GM18508 (cell line): ENCODE data around the gene PAQR7.

Source experiments
- ATAC-seq: cut with Tn5 transposase; IDR thresholded peaks from one replicate; pipeline ENCODE4 v1.9.1; 2021; ENCODE audit warnings: moderate number of reproducible peaks; ENCODE audit not compliant: insufficient read depth, unreplicated experiment

Gene PAQR7, protein sequence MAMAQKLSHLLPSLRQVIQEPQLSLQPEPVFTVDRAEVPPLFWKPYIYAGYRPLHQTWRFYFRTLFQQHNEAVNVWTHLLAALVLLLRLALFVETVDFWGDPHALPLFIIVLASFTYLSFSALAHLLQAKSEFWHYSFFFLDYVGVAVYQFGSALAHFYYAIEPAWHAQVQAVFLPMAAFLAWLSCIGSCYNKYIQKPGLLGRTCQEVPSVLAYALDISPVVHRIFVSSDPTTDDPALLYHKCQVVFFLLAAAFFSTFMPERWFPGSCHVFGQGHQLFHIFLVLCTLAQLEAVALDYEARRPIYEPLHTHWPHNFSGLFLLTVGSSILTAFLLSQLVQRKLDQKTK

DNA sequence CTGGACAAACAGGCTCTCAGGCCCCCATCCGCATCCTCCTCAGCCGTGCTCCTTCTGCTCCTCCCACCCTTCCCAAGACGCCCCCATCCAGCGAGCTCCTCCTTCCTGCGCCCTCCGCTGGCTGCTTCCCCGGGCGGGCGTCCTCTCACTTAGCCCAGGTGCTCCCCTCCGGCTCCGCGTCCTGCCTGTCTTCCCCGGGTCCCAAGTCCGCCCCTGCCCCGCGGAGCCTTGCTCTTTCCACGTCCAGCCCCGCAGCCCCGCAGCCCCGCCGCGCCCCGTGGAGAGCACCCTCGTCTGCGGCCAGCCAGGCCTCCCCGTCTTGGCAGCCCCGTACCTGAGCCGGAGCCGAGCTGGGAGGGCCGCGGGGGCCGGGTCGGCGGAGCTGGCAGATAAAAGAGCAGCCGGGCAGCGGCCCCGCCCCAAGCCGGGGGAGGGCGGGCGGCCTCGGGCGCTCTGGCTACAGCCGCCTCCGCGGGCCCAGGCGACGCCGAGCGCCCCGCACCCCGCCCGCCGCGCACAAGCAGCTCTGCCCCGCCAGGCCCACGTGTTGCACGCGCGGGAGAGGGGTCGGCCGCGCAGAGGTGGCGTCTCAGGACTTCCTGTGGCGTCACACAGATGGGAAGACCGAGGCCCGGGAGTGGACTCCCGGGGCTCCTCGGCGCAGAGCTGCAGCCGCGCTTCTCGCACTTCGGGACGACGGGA, at the start of gene PAQR7:
PAQR7 (minus strand) TSS at position 555 of the 702 bp plus-strand sequence. CDS start 11,869 bp downstream, outside the sequence.
- ATAC-seq, result no peak

GRCh38 chr1:25924454-25924853, 48.9 kb upstream of the PAQR7 start:
- ATAC-seq, result no peak

DNA sequence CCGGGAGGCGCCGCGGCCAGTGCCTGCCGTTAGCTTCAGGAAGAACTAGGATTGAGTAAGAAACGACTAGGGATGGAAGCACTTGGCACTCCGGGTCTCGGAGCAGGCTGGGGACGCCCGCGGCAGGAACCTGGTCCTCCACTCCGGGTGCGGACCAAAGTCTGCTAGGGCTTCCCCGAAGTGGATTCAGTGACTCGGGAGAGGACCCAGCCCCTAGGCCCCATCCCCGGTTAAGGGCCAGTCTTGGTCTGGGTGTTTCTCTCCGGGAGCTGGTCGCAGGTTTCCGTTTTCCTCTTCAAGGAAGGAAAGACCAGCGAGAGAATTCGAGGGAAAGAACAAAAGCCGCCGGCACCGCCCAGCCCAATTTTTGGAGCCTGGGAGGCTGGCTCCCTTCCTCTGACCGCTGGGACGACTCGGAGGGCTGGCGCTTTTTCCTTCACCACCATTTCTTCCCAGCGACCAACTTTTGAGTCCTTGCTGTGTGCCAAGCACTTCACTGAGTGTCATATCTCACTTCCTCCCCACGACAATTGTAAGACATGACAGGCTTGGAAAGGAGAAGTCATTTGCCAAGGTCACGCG, 47.6 kb upstream of the PAQR7 start:
- ATAC-seq, result no peak

GRCh38 chr1:25922056-25922970, 46.8 kb upstream of the PAQR7 start:
- ATAC-seq, result no peak

DNA sequence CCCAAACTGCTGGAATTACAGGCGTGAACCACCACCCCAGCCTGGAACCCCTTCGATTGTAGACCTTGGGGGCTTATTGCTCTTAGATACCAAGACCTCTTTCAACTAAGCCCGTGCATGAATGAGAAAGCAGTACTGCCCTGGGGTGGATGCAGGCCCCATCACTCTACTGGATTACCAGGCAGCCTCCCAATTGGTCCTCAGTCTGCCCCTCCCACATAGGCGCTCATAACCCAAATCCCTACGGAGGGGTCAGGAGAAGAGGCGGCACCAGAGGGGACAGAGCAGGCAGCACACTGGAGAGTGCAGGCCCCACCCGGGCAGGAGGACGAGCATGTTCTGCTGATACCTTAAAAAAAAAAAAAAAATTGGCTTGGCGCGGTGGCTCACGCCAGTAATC, 43.1 kb upstream of the PAQR7 start:
- ATAC-seq, result no peak

GRCh38 chr1:25917996-25918395, 42.5 kb upstream of the PAQR7 start:
- no peak for ATAC-seq

GRCh38 chr1:25916460-25916859, 41.0 kb upstream of the PAQR7 start:
- ATAC-seq, result no peak

DNA sequence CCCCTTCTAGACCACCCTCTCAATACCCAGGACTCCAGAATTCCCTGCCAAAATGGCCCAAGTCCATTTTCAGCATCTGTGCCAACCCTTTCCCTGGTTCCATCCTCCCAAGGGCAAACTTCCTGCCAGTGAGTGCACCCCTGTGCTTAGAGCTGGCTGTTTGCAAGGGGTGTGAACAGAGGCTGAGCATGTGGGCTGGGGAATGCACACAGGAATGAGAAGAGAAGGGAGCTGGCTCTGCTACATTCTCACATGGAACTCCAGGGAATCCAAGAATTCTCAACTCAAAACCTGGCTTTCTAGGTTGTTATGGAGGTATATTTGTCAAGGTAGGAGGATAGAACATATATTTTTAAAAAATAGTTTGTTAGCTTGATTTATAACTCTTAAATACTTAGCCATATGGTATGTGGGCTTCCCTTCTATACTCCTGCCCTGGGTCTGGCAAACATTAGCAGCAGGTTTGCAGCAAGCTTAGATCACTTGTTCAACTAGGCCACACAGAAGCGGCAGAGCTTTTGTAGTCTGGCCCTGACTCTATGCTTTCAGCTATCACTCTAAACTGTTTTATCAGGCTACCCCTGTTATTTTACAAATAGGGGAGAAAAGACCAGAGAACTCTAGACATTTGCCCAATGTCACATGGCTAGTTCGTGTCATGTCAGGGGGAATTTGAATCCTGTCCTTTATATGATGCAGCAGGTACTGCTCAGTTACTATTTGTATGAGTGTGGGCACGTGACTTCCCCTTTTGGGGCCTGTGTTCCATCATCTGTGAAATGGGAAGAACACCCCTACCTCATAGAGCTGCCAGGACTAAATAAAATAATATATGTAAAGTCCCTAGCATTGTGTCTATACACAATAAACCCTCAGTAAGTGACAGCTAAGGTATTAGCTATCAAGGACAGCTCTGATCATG, 38.8 kb upstream of the PAQR7 start:
- ATAC-seq, result no peak

DNA sequence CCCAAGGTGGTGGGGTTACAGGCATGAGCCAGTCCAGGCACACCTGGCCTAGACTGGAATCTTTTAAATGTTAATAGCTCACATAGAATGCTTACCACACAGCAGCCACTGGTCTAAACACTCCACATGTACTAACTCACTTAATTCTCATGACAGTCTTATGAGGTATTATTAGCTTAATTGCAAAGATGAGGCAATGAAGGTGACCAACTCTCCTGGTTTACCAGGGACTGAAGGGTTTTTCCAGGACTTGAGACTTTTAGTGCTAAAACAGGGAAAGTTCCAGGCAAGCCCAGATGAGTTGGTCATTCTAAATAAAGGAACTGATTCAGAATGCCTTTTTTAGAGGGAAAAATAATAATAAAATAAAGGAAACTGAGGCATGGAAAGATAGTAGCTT, 37.7 kb upstream of the PAQR7 start:
- ATAC-seq, result no peak

- ATAC-seq, result no peak
Observed at GRCh38 chr1:25912076-25912831, 36.7 kb upstream of the PAQR7 start.

DNA sequence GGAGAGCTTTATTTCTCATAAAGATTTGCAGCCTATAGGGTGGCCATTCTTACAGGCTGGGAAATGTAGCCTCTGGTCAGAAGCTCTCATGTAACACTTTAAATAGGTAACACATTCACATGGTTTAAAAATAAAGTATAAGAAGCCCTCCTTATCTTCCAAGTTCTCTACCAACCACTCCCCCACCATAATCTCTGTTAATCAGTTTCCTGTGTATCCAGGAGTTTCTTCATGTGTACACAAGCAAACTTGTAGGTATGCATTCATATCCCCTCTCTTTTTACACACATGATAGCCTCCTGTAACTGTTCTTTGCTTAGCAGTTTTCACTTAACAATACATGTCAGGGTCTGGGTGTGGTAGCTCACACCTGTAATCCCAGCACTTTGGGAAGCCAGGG, 35.7 kb upstream of the PAQR7 start:
- ATAC-seq, result no peak

DNA sequence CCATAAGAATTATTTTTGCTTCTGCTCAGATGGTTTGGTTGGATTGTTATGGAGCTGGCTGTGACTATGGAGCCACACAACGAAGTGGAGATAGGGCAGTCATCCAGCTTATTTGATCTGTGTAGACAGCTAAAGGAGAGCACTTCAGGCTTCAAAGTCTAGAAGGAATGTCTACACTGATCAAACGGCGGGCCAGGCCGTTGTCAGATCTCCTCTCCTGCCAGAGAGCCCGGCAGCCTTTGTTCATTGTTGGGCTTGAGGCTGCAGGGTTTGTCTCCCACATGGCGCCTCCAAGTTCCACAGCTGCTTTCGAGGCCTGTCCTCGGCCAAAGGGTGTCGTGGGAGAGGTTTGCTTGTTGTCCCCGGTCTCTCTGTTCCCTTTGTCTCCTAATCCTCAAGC, 33.5 kb upstream of the PAQR7 start:
- ATAC-seq, result no peak

DNA sequence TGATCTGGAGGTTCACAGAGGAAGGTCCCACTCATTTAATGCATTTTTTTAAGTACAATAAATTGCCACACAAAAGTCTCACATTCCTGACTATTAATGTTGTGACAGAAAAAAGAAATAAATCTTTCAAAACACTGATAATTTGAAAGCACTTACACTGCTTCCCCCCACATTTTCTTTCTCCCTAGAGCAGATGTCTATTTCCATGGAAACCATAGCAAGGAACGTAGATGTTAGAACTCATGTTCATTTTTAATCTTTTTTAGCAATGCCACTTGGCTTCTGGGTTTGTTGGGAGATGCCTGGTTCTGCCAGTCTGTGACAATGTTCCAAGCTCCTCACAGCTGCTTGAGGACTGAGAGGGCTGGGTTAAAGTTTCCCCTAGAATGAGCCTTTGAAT, 32.7 kb upstream of the PAQR7 start:
- no peak for ATAC-seq

- no peak for ATAC-seq
Observed at GRCh38 chr1:25907601-25908000, 32.1 kb upstream of the PAQR7 start.

GRCh38 chr1:25906644-25907300, 31.3 kb upstream of the PAQR7 start:
- no peak for ATAC-seq

DNA sequence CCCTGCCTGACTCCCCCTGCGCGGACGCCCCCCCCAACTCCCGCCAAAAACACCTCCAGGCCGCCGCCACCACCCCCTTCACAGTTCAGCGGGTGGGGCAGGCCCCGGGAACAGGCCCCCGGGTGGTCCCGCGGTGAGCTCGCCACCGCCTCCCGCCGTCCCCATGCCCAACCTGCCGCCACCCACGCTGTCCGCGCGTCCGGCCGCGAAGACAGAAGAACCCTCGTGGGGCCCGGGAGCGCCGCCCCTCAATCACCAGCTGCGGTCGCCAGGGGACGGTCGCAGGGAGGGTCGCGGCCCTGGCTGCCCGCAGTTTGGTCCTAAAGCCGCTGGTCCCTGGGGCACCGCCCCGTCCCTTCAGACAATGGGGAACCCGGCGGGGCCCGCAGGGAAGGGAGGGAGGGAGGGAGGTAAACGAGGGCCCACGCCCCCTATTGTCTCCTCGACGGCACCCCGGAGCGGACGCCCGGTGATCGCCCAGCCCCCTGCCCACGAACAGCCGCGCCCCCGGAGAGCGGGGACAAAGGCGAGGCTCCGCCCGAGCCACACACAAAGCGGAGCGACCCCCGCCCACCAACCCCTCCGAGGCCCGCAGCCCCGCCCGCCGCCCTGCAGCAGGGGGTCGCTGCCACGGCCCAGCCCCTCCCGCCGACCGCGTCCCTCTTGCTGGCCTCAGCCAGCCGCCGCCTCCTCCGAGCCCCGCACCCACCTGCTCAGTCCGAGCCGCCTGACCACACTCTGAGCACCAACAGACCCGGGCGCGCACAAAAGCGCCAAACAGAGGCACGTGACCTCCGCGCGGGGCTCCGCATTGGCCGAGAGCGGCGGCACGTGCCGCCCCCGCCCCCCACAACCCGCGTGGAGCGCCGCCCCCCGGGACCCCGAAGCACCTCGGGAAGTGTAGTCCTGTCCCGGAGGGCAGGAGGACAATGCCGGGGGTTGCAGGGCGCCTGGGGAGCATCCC, 30.5 kb upstream of the PAQR7 start, which contains the start of gene STMN1:
STMN1 (minus strand) TSS at position 740 of the 964 bp plus-strand sequence. CDS start 1,743 bp downstream, outside the sequence.
- ATAC-seq, result peak; percentile 43
